Lower lobe of right lung (tissue), 2 donors: ENCODE measurements around the gene CSF1R. TPM values are rescaled to one million over a fixed set of nuclear protein-coding genes. Genes with fewer than 3 reads are reported as not detected.

Experiments
- ATAC-seq, 2 donors: fragments of 200-7000 bp; cut with Tn5 transposase; one replicate each; pipeline ENCODE4 v1.9.1; 2020 to 2022; ENCODE audit warnings: mild to moderate bottlenecking in 2 of 2, moderate library complexity in 2 of 2
- DNase-seq: peaks from one replicate; pipeline ENCODE4 v3.0.0-alpha.2; 2020
- H3K27ac ChIP-seq: fragments of 200-600 bp; one replicate; pipeline ENCODE4 v1.8.0; 2022
- H3K27me3 ChIP-seq: fragments of 200-600 bp; one replicate; pipeline ENCODE4 v1.8.0; 2022; ENCODE audit warnings: low read depth
- H3K36me3 ChIP-seq: fragments of 200-600 bp; one replicate; pipeline ENCODE4 v1.8.0; 2022; ENCODE audit warnings: mild to moderate bottlenecking
- H3K4me1 ChIP-seq: fragments of 200-600 bp; one replicate; pipeline ENCODE4 v1.8.0; 2022
- H3K4me3 ChIP-seq: fragments of 200-600 bp; one replicate; pipeline ENCODE4 v1.8.0; 2022; ENCODE audit warnings: mild to moderate bottlenecking
- H3K9me3 ChIP-seq: fragments of 200-600 bp; one replicate; pipeline ENCODE4 v1.8.0; 2022
- intact Hi-C: fragments of 100-400 bp; cut with DNase I; formaldehyde crosslinking; loops from one replicate; pipeline ENCODE4 v1.11.0; 2022
- total RNA-seq: library from RNA; stranded (reverse); fragmentation: NEBNext Ultra II Directional; extraction: Animal tissue kit (Norgen Biotek cat#: 25700); gene quantifications from one replicate; pipeline ENCODE4 v1.2.1, GENCODE V29; 2021
- TF ChIP-seq, protein P1 (sequence below): fragments of 200-600 bp; IDR thresholded peaks from one replicate; pipeline ENCODE4 v1.8.0; 2022; ENCODE audit warnings: antibody characterized with exemption, mild to moderate bottlenecking
- donor health status: DM: no; HTN: yes; CAD: no; lungs with severe emphysema.

The CSF1R gene
- total RNA-seq, 1 donor from 2014 or later: 78.2 TPM

GRCh38 chr5:150126921-150127265 is 40.5 kb upstream of the CSF1R start:
- Histone ChIP-seq H3K27me3 (no peaks in the 10 kb centered on the region), H3K36me3 (peaks cover 74% of the 10 kb centered on the region), H3K27ac (peak overlapping the region; percentile 2), H3K4me3 (no peak overlapping the region), H3K9me3 (no peaks in the 10 kb centered on the region), H3K4me1 (peaks cover 28% of the 10 kb centered on the region)
- ATAC-seq (no peak), DNase-seq (no peak)
- TF ChIP-seq, protein P1, sequence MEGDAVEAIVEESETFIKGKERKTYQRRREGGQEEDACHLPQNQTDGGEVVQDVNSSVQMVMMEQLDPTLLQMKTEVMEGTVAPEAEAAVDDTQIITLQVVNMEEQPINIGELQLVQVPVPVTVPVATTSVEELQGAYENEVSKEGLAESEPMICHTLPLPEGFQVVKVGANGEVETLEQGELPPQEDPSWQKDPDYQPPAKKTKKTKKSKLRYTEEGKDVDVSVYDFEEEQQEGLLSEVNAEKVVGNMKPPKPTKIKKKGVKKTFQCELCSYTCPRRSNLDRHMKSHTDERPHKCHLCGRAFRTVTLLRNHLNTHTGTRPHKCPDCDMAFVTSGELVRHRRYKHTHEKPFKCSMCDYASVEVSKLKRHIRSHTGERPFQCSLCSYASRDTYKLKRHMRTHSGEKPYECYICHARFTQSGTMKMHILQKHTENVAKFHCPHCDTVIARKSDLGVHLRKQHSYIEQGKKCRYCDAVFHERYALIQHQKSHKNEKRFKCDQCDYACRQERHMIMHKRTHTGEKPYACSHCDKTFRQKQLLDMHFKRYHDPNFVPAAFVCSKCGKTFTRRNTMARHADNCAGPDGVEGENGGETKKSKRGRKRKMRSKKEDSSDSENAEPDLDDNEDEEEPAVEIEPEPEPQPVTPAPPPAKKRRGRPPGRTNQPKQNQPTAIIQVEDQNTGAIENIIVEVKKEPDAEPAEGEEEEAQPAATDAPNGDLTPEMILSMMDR: no peak
- intact Hi-C loops: no loop called here

- no peaks in the 10 kb centered on the region for H3K9me3 ChIP-seq
- intact Hi-C loops: no loop called here
- H3K4me3 ChIP-seq: no peak overlapping the region
- ATAC-seq: no peak
- no peaks in the 10 kb centered on the region for H3K27me3 ChIP-seq
- no peak overlapping the region for H3K27ac ChIP-seq
- no peak for DNase-seq
- H3K36me3 ChIP-seq: peaks cover 78% of the 10 kb centered on the region
- peaks cover 28% of the 10 kb centered on the region for H3K4me1 ChIP-seq
- TF ChIP-seq, protein P1: no peak
Measured at GRCh38 chr5:150126199-150126920, 40.0 kb upstream of the CSF1R start.

DNA sequence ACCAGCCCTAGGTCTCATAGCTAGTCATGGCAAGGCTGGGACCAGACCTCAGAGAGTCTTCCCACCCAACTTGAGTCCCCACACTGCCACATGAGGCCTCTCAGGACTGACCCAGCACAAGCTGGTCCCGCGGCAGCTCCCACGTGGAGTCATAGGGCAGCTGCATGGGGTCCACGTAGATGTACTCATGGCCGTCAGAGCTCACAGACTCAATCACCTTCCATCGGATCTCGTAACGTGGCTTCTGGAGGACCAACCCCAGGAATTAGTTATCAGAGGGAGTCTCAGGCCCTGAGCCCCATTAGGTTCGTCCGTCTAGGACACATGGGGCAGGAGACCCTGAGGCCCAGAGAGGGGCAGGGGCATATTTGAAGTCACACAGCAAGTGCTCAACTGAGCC is 39.0 kb upstream of the CSF1R start:
- Histone ChIP-seq H3K4me1 (peaks cover 23% of the 10 kb centered on the region), H3K4me3 (no peak overlapping the region), H3K36me3 (peaks cover 81% of the 10 kb centered on the region), H3K27ac (no peak overlapping the region), H3K9me3 (no peaks in the 10 kb centered on the region), H3K27me3 (no peaks in the 10 kb centered on the region)
- DNase-seq: no peak
- TF ChIP-seq, protein P1: no peak
- intact Hi-C loops: no loop called here
- no peak for ATAC-seq

DNA sequence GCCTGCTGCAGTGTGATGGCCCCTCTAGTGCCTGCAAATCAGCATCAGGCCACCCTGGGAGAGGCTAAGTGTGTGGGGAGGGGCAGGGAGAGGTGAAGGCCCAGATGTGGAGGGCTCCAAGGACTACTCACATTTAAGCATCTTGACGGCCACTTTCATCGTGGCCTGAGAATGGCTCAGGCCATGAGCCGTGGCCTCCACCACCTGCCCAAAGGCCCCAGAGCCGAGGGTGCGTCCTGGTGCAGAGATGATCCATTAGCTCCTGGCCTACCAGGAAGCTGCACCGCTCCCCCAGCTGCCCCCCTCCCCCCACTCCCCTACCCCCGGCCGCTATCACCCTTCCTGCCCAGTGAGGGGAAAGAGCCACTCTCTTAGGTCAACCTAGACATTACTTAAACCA is 38.2 kb upstream of the CSF1R start:
- H3K4me1 ChIP-seq: peaks cover 15% of the 10 kb centered on the region
- H3K27ac ChIP-seq: no peak overlapping the region
- no peak for ATAC-seq
- no peaks in the 10 kb centered on the region for H3K27me3 ChIP-seq
- intact Hi-C loops: no loop called here
- no peak for DNase-seq
- no peak overlapping the region for H3K4me3 ChIP-seq
- peaks cover 82% of the 10 kb centered on the region for H3K36me3 ChIP-seq
- no peaks in the 10 kb centered on the region for H3K9me3 ChIP-seq
- TF ChIP-seq, protein P1: no peak

DNA sequence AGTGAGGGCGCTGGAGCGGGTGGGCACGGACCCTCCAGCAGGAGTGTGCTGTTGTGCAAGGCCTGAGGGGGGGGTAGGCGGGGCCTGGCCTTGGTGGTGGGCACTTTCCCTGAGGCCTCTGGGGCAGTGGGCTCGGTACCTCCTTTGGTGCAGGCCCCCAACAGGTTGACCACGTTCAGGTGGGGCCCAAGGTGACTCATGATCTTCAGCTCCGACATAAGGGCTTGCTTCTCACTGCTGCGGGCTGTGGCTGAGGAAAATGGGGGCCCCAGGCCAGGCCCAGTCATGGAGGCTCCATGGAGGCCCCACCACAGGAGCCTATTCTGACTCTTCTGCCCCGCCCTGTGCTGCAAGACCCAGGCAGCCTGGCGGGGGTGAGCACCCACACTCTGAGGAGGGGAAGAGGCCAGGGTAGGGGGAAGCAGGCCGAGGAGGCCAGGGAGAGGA is 37.8 kb upstream of the CSF1R start:
- Histone ChIP-seq H3K4me1 (peaks cover 15% of the 10 kb centered on the region), H3K27me3 (no peaks in the 10 kb centered on the region), H3K4me3 (no peak overlapping the region), H3K9me3 (no peaks in the 10 kb centered on the region), H3K27ac (no peak overlapping the region), H3K36me3 (peaks cover 81% of the 10 kb centered on the region)
- intact Hi-C loops: no loop called here
- DNase-seq (no peak), ATAC-seq (peak in 1 of 2 donors; percentile 26)
- TF ChIP-seq, protein P1: no peak
